HepG2 (cell line): ENCODE data around the gene WDR87. TPM values are rescaled to one million over a fixed set of nuclear protein-coding genes. Genes with fewer than 3 reads are reported as not detected.

Experiments
- ATAC-seq: fragments of 200-7000 bp; cut with Tn5 transposase; 3 replicates; pipeline ENCODE4 v1.9.1; 2020; ENCODE audit warnings: mild to moderate bottlenecking, moderate library complexity
- BruUV-seq: library from RNA; stranded (reverse); fragments of 400-500 nt; replicated peaks from 2 replicates; lab custom pipeline; 2021; lab: Mats Ljungman, UMichigan
- CTCF ChIA-PET: fragments of 300-600 bp; formaldehyde crosslinking; extraction: SDS; loops from one replicate; lab custom pipeline; 2021; ENCODE audit warnings: low total read pairs, inconsistent platforms, low intra/inter-chr PET ratio; lab: Yijun Ruan, JAX
- POLR2A ChIA-PET: fragments of 350-600 bp; sonication (Branson Sonifier 250); formaldehyde crosslinking; loops from one replicate; lab custom pipeline; 2020; ENCODE audit warnings: antibody characterized with exemption, inconsistent platforms; lab: Yijun Ruan, JAX
- DNase-seq: peaks from one replicate; pipeline ENCODE4 v3.0.0-alpha.2; 2015; ENCODE audit warnings: low spot score
- FAIRE-seq: peaks from 3 replicates; lab custom pipeline; 2011; peaks lifted over from hg19 to GRCh38; lab: Jason Lieb, UNC
- H2AFZ ChIP-seq: one replicate; pipeline ENCODE4 v1.6.1; 2011; ENCODE audit warnings: low read length, inconsistent platforms
- H3K27ac ChIP-seq: fragments of 300-600 bp; 3 replicates; pipeline ENCODE4 v1.8.0; 2011; ENCODE audit warnings: mixed run types, mild to moderate bottlenecking, mixed read lengths, low read length, inconsistent platforms; ENCODE audit not compliant: insufficient read depth; ENCODE audit errors: extremely low read length
- H3K27me3 ChIP-seq, 2 experiments: fragments of 200-600 bp in 1 of 2; 2 replicates in 1 of 2; 3 replicates in 1 of 2; pipeline versions ENCODE4 v1.6.0 to v1.8.0; 2011; ENCODE audit warnings: low read length in 2 of 2, mild to moderate bottlenecking in 2 of 2, moderate library complexity in 2 of 2, inconsistent platforms in 1 of 2; ENCODE audit not compliant: insufficient read depth in 2 of 2, control insufficient read depth in 1 of 2
- H3K36me3 ChIP-seq, 2 experiments: fragments of 200-600 bp in 1 of 2; replicated peaks in 1 of 2; 2 replicates in 1 of 2; 3 replicates in 1 of 2; pipeline versions ENCODE4 v1.5.1 to v1.8.0; 2011; ENCODE audit warnings: low read length in 2 of 2, inconsistent platforms in 1 of 2; ENCODE audit not compliant: insufficient read depth in 2 of 2, control insufficient read depth in 1 of 2
- H3K4me1 ChIP-seq: 2 replicates; pipeline ENCODE4 v1.5.1; 2012; ENCODE audit warnings: low read length, inconsistent platforms; ENCODE audit not compliant: insufficient read depth
- H3K4me2 ChIP-seq: 2 replicates; pipeline ENCODE4 v1.6.0; 2011; ENCODE audit warnings: low read depth, low read length, inconsistent platforms
- H3K4me3 ChIP-seq, 3 experiments: fragments of 200-600 bp in 1 of 3; sonication (generic), shearing (Covaris generic) in 1 of 3; replicated peaks in 1 of 3; 2 replicates each; pipeline ENCODE4 v1.5.1; 2011 to 2016; ENCODE audit warnings: low read length in 3 of 3, inconsistent platforms in 2 of 3, low read depth in 2 of 3, mild to moderate bottlenecking in 2 of 3, control low read depth in 1 of 3, mixed read lengths in 1 of 3; ENCODE audit not compliant: insufficient read depth in 1 of 3
- H3K79me2 ChIP-seq: one replicate; pipeline ENCODE4 v1.6.1; 2011; ENCODE audit warnings: low read length, inconsistent platforms; ENCODE audit not compliant: insufficient read depth
- H3K9ac ChIP-seq: 2 replicates; pipeline ENCODE4 v1.6.0; 2011; ENCODE audit warnings: mild to moderate bottlenecking, low read depth, low read length, inconsistent platforms; ENCODE audit not compliant: insufficient read depth
- H3K9me3 ChIP-seq: 2 replicates; pipeline ENCODE4 v1.5.1; 2012; ENCODE audit warnings: mild to moderate bottlenecking, low read length
- H4K20me1 ChIP-seq: 2 replicates; pipeline ENCODE4 v1.6.0; 2011; ENCODE audit warnings: inconsistent platforms, mild to moderate bottlenecking, low read length, moderate library complexity; ENCODE audit not compliant: insufficient read depth
- ATF3 ChIP-seq: sonication (generic); formaldehyde crosslinking; IDR thresholded peaks from 2 replicates; pipeline ENCODE4 v1.4.0; 2020; ENCODE audit warnings: missing genetic modification reagents
- GATA4 ChIP-seq: sonication (generic); IDR thresholded peaks from 2 replicates; pipeline ENCODE4 v1.6.1; 2016; ENCODE audit warnings: antibody characterized with exemption, low read depth, borderline replicate concordance
- IKZF1 ChIP-seq: fragments of 450-650 bp; IDR thresholded peaks from 2 replicates; pipeline ENCODE4 v1.7.1; 2016
- TFAP4 ChIP-seq: sonication (generic); IDR thresholded peaks from 2 replicates; pipeline ENCODE4 v1.6.1; 2016; ENCODE audit warnings: low read depth, borderline replicate concordance
- ZBTB42 ChIP-seq: sonication (generic); formaldehyde crosslinking; IDR thresholded peaks from 2 replicates; pipeline ENCODE4 v1.5.0; 2020; ENCODE audit warnings: mild to moderate bottlenecking, missing genetic modification reagents
- ZKSCAN1 ChIP-seq: fragments of 150-350 bp; IDR thresholded peaks from 2 replicates; pipeline ENCODE4 v1.6.1; 2014; ENCODE audit warnings: low read length
- ZNF367 ChIP-seq: sonication (generic); formaldehyde crosslinking; IDR thresholded peaks from 2 replicates; pipeline ENCODE4 v1.4.0; 2020; ENCODE audit warnings: missing genetic modification reagents, borderline replicate concordance
- ZNF674 ChIP-seq: sonication (generic); formaldehyde crosslinking; IDR thresholded peaks from 2 replicates; pipeline ENCODE4 v1.5.0; 2020; ENCODE audit warnings: low read depth, mild to moderate bottlenecking, missing genetic modification reagents
- ZNF737 ChIP-seq: sonication (generic); formaldehyde crosslinking; IDR thresholded peaks from 2 replicates; pipeline ENCODE4 v1.5.0; 2020; ENCODE audit warnings: missing genetic modification reagents, mild to moderate bottlenecking, borderline replicate concordance
- ZNF772 ChIP-seq: sonication (generic); formaldehyde crosslinking; IDR thresholded peaks from 2 replicates; pipeline ENCODE4 v1.5.0; 2020; ENCODE audit warnings: mild to moderate bottlenecking, missing genetic modification reagents
- ZNF776 ChIP-seq: sonication (generic); formaldehyde crosslinking; IDR thresholded peaks from 2 replicates; pipeline ENCODE4 v1.4.0; 2020; ENCODE audit warnings: mild to moderate bottlenecking, missing genetic modification reagents
- WGBS: methylation state at CpG from one replicate; pipeline ENCODE4 v1.1.6; 2017; ENCODE audit warnings: low lambda C conversion rate; 5-methylcytosine and 5-hydroxymethylcytosine counted together
- in situ Hi-C: cut with HindIII; loops from 2 replicates; pipeline ENCODE4 v1.10.0; 2017; ENCODE audit warnings: low pct_unique_long_range_greater_than_20kb; ENCODE audit not compliant: extremely low pct_ligation_motif_present
- intact Hi-C: fragments of 100-400 bp; cut with micrococcal nuclease; formaldehyde crosslinking; loops from one replicate; pipeline ENCODE4 v1.10.0; 2022; ENCODE audit not compliant: unreplicated experiment
- polyA plus RNA-seq, 8 experiments: library from polyadenylated mRNA; depleted of rRNA in 3 of 8; stranded (reverse) in 7 of 8; unstranded in 1 of 8; fragments of >200 nt; fragmentation: Illumina TruSeq in 4 of 8; extraction: Trizol in 4 of 8; gene quantifications; 2 replicates each; pipeline versions ENCODE4 v1.2.1 to v1.2.3, GENCODE V29; 2011 to 2016; ENCODE audit warnings: low read depth in 4 of 8, missing spikeins in 1 of 8, mixed read lengths in 1 of 8; ENCODE audit not compliant: insufficient read depth in 1 of 8
- total RNA-seq, 5 experiments: library from RNA; depleted of rRNA; stranded (reverse); fragments of >200 nt; fragmentation: Illumina TruSeq; extraction: Trizol; gene quantifications; 2 replicates each; pipeline ENCODE4 v1.2.3, GENCODE V29; 2016; ENCODE audit warnings: low read depth in 1 of 5
- TF ChIP-seq, protein P1 (sequence below): sonication (generic); formaldehyde crosslinking; IDR thresholded peaks from 2 replicates; pipeline ENCODE4 v1.4.0; 2020; ENCODE audit warnings: missing genetic modification reagents

WDR87 gene
- total and polyA plus RNA-seq, 2 of the 13 experiments (the other 11 are each of a cell fraction or from before 2014, with no cell fraction given): not detected

GRCh38 chr19:37896180-37896579 is 10.2 kb downstream of the WDR87 start:
- no TSS peak for BruUV-seq
- Histone ChIP-seq H3K27ac (no peak overlapping the region), H3K4me1 (peaks cover 13% of the 10 kb centered on the region), H3K4me3 (no peak overlapping the region), H3K9me3 (no peaks in the 10 kb centered on the region), H3K9ac (no peak overlapping the region), H4K20me1 (no peaks in the 10 kb centered on the region), H3K27me3 (peaks cover 0 to 10% of the 10 kb centered on the region in 2 experiments; a peak in 3 of 5 replicates), H3K36me3 (no peaks in the 10 kb centered on the region), H3K79me2 (no peaks in the 10 kb centered on the region), H3K4me2 (no peak overlapping the region), H2AFZ (no peak overlapping the region)
- ChIA-PET POLR2A (no interaction called here), CTCF (no interaction called here)
- FAIRE-seq (no peak), DNase-seq (no peak), ATAC-seq (no peak)
- in situ Hi-C loops: no loop called here
- WGBS: 61% methylated on average over 6 of the region's 8 CpGs
- TF ChIP-seq IKZF1: no peak
- no peak for TF ChIP-seq ZNF737 (CRISPR knock-in tag)
- no peak for TF ChIP-seq ZNF674 (CRISPR knock-in tag)
- TF ChIP-seq GATA4: no peak
- intact Hi-C loops: no loop called here

DNA sequence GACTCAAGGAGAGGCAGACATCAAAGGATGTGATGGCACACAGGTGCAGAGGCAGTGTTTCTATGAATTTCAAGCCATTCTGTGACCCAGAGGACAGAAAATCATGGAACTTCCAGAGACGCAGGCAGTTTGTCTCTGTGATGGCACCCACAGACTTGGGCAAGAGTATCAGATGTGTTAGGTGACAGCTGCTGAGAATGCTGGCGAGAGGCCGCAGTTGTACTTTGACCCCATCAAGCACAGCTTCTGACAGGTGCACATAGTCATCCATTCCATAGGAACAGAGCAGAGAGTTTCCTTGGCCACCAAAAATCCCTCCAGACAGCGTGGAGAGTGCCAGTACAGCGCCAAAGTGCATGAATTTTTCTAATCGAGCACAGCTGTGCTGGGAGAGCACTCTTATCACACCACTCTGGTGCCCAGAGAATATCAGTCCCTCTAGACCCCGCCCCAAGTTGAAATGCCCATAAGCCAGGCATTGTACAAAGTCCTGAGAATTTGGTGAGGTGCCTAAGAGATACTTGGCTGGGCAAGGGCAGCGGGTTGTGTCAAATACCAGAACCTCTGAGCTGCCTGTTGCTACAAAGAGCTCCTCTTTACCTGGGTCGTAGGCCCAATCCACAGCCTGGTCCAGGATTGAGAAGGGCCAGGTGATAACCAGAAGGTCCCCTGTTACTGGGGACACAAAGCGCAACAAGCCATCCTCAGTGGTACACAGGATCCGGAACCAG is 12.4 kb downstream of the WDR87 start:
- Histone ChIP-seq H4K20me1 (no peaks in the 10 kb centered on the region), H3K4me3 (no peak overlapping the region; a peak in 1 of 6 replicates), H3K79me2 (no peaks in the 10 kb centered on the region), H3K4me2 (0 out of 2 replicates have a peak overlapping the region, but pooled peaks have one; percentile 14), H3K36me3 (no peaks in the 10 kb centered on the region), H3K27me3 (peaks cover 0 to 20% of the 10 kb centered on the region in 2 experiments; a peak in 3 of 5 replicates), H2AFZ (no peak overlapping the region), H3K27ac (no peak overlapping the region), H3K9ac (no peak overlapping the region), H3K4me1 (peaks cover 13% of the 10 kb centered on the region), H3K9me3 (no peaks in the 10 kb centered on the region)
- intact Hi-C loops: no loop called here
- ChIA-PET POLR2A (interaction anchor here (1.8 kb wide), 1 partner anchor 13 kb away, joined by 4 read pairs; the partner anchor contains the start of genes SIPA1L3 and WDR87), CTCF (no interaction called here)
- ATAC-seq (peak; percentile 84), FAIRE-seq (no peak), DNase-seq (peak; percentile 59)
- 43% methylated on average over 5 of the region's 11 CpGs for WGBS
- BruUV-seq: no TSS peak
- in situ Hi-C loops: no loop called here
- TF ChIP-seq, protein P1, sequence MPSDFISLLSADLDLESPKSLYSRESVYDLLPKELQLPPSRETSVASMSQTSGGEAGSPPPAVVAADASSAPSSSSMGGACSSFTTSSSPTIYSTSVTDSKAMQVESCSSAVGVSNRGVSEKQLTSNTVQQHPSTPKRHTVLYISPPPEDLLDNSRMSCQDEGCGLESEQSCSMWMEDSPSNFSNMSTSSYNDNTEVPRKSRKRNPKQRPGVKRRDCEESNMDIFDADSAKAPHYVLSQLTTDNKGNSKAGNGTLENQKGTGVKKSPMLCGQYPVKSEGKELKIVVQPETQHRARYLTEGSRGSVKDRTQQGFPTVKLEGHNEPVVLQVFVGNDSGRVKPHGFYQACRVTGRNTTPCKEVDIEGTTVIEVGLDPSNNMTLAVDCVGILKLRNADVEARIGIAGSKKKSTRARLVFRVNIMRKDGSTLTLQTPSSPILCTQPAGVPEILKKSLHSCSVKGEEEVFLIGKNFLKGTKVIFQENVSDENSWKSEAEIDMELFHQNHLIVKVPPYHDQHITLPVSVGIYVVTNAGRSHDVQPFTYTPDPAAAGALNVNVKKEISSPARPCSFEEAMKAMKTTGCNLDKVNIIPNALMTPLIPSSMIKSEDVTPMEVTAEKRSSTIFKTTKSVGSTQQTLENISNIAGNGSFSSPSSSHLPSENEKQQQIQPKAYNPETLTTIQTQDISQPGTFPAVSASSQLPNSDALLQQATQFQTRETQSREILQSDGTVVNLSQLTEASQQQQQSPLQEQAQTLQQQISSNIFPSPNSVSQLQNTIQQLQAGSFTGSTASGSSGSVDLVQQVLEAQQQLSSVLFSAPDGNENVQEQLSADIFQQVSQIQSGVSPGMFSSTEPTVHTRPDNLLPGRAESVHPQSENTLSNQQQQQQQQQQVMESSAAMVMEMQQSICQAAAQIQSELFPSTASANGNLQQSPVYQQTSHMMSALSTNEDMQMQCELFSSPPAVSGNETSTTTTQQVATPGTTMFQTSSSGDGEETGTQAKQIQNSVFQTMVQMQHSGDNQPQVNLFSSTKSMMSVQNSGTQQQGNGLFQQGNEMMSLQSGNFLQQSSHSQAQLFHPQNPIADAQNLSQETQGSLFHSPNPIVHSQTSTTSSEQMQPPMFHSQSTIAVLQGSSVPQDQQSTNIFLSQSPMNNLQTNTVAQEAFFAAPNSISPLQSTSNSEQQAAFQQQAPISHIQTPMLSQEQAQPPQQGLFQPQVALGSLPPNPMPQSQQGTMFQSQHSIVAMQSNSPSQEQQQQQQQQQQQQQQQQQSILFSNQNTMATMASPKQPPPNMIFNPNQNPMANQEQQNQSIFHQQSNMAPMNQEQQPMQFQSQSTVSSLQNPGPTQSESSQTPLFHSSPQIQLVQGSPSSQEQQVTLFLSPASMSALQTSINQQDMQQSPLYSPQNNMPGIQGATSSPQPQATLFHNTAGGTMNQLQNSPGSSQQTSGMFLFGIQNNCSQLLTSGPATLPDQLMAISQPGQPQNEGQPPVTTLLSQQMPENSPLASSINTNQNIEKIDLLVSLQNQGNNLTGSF (CRISPR knock-in tag): no peak
- TF ChIP-seq ATF3 (CRISPR knock-in tag): no peak
- TF ChIP-seq ZNF367 (CRISPR knock-in tag): no peak
- no peak for TF ChIP-seq ZBTB42 (CRISPR knock-in tag)
- TF ChIP-seq ZNF772 (CRISPR knock-in tag): no peak
- TF ChIP-seq ZNF776: no peak
- no peak for TF ChIP-seq ZKSCAN1
- TF ChIP-seq TFAP4: peak; percentile 52; the same call in 1 of the 2 replicates
